HG03139 (cell line): ENCODE data around the gene CPE.

Source experiments
- ATAC-seq: cut with Tn5 transposase; IDR thresholded peaks from one replicate; pipeline ENCODE4 v1.9.1; 2021; ENCODE audit not compliant: unreplicated experiment

Gene CPE

DNA sequence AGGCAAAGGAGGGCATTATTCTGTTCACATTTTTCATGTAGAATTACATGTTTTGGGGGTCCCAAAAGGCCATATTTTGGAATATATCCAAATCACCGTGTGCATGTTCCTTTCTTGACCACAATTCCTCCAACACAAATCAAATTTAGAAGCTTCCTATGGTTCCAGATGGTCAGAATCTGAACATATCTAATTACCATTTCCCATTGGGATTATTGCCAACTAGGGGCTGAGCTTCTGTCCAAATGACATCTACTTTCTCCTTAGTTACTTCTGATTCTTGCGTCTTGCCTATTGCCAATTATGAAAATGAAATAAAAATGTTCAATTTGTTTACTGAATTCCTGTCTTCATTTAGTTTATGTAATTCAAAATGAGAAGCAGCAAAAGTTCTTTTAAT, 163.7 kb downstream of the CPE start:
- ATAC-seq = no peak
